ENCODE measurements around the gene GAP43.

DNA sequence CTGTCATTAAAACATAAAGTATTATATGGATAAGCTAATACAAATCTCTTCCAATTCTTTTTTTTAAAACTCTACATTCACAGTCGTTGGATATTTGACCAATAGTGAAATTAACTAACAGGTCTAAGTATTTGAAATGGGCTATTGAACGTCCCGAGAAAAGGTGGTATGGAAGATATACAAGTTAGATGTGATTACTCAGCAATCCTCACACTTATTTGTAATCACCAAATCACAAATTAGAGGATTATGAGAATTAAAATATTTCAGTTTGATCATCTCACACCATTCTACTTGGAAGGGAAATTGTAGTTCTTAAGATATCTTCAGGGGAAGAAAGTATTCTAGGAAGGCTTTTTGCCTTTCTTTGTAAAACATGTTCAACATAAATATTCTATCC lies 60.5 kb downstream of the GAP43 start:
- TF ChIP-seq, protein P1, sequence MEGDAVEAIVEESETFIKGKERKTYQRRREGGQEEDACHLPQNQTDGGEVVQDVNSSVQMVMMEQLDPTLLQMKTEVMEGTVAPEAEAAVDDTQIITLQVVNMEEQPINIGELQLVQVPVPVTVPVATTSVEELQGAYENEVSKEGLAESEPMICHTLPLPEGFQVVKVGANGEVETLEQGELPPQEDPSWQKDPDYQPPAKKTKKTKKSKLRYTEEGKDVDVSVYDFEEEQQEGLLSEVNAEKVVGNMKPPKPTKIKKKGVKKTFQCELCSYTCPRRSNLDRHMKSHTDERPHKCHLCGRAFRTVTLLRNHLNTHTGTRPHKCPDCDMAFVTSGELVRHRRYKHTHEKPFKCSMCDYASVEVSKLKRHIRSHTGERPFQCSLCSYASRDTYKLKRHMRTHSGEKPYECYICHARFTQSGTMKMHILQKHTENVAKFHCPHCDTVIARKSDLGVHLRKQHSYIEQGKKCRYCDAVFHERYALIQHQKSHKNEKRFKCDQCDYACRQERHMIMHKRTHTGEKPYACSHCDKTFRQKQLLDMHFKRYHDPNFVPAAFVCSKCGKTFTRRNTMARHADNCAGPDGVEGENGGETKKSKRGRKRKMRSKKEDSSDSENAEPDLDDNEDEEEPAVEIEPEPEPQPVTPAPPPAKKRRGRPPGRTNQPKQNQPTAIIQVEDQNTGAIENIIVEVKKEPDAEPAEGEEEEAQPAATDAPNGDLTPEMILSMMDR (IDR thresholded peaks at IDR 0.05), result no peak
- no peak for TF ChIP-seq POLR2A (IDR thresholded peaks at IDR 0.05)

Data from thyroid gland (tissue), 4 donors.